ENCODE data around the gene RALB. TPM values are rescaled to one million over a fixed set of nuclear protein-coding genes. Genes with fewer than 3 reads are reported as not detected.

RALB gene
- total RNA-seq, 2 experiments from 2014 or later, result 3.1 to 3.6 TPM

GRCh38 chr2:120204417-120204816 is 48.2 kb upstream of the RALB start:
- no peak overlapping the region for H3K4me3 ChIP-seq (ENCODE audit: low read length)
- H3K27me3 ChIP-seq (ENCODE audit: control insufficient read depth in 1 of 2, insufficient read depth in 2 of 2, low read length in 2 of 2), result no peaks in the 10 kb centered on the region
- CTCF ChIA-PET, result no interaction called here
- H3K27ac ChIP-seq (ENCODE audit: low read depth in 1 of 2, low read length in 2 of 2), result no peak overlapping the region
- Mint-ChIP-seq H3K27me3 (no peaks in the 10 kb centered on the region), H3K4me3 (no peak overlapping the region), H3K4me1 (ENCODE audit: low read depth) (no peaks in the 10 kb centered on the region), H3K27ac (no peak overlapping the region), H3K9me3 (no peaks in the 10 kb centered on the region), H3K36me3 (ENCODE audit: low read depth) (no peaks in the 10 kb centered on the region)
- POLR2A ChIA-PET, result no interaction called here
- H3K36me3 ChIP-seq (ENCODE audit: insufficient read depth, low read length), result no peaks in the 10 kb centered on the region
- TF ChIP-seq, protein P1, sequence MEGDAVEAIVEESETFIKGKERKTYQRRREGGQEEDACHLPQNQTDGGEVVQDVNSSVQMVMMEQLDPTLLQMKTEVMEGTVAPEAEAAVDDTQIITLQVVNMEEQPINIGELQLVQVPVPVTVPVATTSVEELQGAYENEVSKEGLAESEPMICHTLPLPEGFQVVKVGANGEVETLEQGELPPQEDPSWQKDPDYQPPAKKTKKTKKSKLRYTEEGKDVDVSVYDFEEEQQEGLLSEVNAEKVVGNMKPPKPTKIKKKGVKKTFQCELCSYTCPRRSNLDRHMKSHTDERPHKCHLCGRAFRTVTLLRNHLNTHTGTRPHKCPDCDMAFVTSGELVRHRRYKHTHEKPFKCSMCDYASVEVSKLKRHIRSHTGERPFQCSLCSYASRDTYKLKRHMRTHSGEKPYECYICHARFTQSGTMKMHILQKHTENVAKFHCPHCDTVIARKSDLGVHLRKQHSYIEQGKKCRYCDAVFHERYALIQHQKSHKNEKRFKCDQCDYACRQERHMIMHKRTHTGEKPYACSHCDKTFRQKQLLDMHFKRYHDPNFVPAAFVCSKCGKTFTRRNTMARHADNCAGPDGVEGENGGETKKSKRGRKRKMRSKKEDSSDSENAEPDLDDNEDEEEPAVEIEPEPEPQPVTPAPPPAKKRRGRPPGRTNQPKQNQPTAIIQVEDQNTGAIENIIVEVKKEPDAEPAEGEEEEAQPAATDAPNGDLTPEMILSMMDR (IDR thresholded peaks at IDR 0.05), result no peak
- H3K4me1 ChIP-seq (ENCODE audit: insufficient read depth, low read length), result peaks cover 3% of the 10 kb centered on the region
- intact Hi-C loops (cut with DNase I, micrococcal nuclease), result no loop called here
- ATAC-seq (ENCODE audit: poor library complexity) (no peak), DNase-seq (peak in 1 of 14 experiments; percentile 5)
- peaks cover 0 to 4% of the 10 kb centered on the region in 2 experiments for H3K9me3 ChIP-seq (ENCODE audit: control insufficient read depth in 1 of 2, insufficient read depth in 1 of 2, low read length in 2 of 2)

DNA sequence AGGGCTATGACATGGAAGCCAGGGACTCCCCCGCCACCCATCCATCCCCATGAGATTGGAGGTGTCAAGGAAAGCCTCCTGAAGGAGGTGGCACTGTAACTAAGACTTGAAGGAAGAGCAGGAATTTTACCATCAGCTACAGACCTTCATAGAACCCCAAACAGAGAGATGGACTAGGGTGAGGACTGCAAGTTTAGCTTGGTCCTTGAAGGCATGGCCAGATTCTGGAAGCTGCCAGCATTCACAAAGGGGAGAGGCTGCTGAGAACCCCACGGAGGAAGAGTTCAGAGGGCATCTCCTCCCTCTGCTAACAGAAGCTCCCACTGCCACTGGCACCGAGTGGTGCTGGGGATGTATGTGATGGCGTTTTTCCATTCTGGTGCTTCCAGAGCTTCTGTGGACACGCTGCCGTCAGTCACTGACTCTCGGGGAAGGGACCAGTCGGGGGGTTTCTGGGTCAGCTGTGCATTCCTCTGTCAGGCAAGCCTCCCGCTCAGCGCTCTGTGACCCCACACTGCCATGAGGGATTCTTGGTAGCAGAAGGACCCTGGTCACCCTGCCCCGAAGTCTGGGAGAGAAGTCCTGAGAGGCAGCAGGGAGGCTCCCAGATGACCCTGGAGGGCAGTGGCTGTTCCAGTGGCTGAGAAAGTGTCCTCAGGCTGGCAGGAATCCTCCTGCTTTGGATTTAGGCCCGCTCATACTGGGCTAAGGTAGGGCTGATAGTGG is 47.5 kb upstream of the RALB start:
- H3K4me3 ChIP-seq (ENCODE audit: low read length), result no peak overlapping the region
- ChIA-PET POLR2A (no interaction called here), CTCF (no interaction called here)
- no peak overlapping the region for H3K27ac ChIP-seq (ENCODE audit: low read depth in 1 of 2, low read length in 2 of 2)
- intact Hi-C loops (cut with DNase I, micrococcal nuclease), result loop anchor here in 1 of 2 experiments (5.0 kb wide), 1 partner anchor 107 kb away; no protein-coding TSS in a partner anchor
- H3K36me3 Mint-ChIP-seq (ENCODE audit: low read depth), result no peaks in the 10 kb centered on the region
- H3K27me3 Mint-ChIP-seq, result no peaks in the 10 kb centered on the region
- peaks cover 10% of the 10 kb centered on the region for H3K4me1 ChIP-seq (ENCODE audit: insufficient read depth, low read length)
- TF ChIP-seq, protein P1 (IDR thresholded peaks at IDR 0.05), result no peak
- H3K9me3 ChIP-seq (ENCODE audit: control insufficient read depth in 1 of 2, insufficient read depth in 1 of 2, low read length in 2 of 2), result peaks cover 0 to 4% of the 10 kb centered on the region in 2 experiments
- H3K27ac Mint-ChIP-seq, result no peak overlapping the region
- no peaks in the 10 kb centered on the region for H3K36me3 ChIP-seq (ENCODE audit: insufficient read depth, low read length)
- no peak overlapping the region for H3K4me3 Mint-ChIP-seq
- no peaks in the 10 kb centered on the region for H3K27me3 ChIP-seq (ENCODE audit: control insufficient read depth in 1 of 2, insufficient read depth in 2 of 2, low read length in 2 of 2)
- H3K4me1 Mint-ChIP-seq (ENCODE audit: low read depth), result no peaks in the 10 kb centered on the region
- H3K9me3 Mint-ChIP-seq, result no peaks in the 10 kb centered on the region
- no peak for ATAC-seq (ENCODE audit: poor library complexity)
- no peak for DNase-seq

GRCh38 chr2:120206022-120206581 is 46.5 kb upstream of the RALB start:
- Histone ChIP-seq H3K27me3 (ENCODE audit: control insufficient read depth in 1 of 2, insufficient read depth in 2 of 2, low read length in 2 of 2) (no peaks in the 10 kb centered on the region), H3K4me3 (ENCODE audit: low read length) (no peak overlapping the region), H3K9me3 (ENCODE audit: control insufficient read depth in 1 of 2, insufficient read depth in 1 of 2, low read length in 2 of 2) (peaks cover 0 to 4% of the 10 kb centered on the region in 2 experiments), H3K36me3 (ENCODE audit: insufficient read depth, low read length) (no peaks in the 10 kb centered on the region), H3K27ac (ENCODE audit: low read depth in 1 of 2, low read length in 2 of 2) (no peak overlapping the region), H3K4me1 (ENCODE audit: insufficient read depth, low read length) (peaks cover 16% of the 10 kb centered on the region)
- Mint-ChIP-seq H3K36me3 (ENCODE audit: low read depth) (no peaks in the 10 kb centered on the region), H3K4me1 (ENCODE audit: low read depth) (no peaks in the 10 kb centered on the region), H3K27ac (no peak overlapping the region), H3K27me3 (no peaks in the 10 kb centered on the region), H3K4me3 (no peak overlapping the region), H3K9me3 (no peaks in the 10 kb centered on the region)
- no peak for ATAC-seq (ENCODE audit: poor library complexity)
- TF ChIP-seq, protein P1 (IDR thresholded peaks at IDR 0.05), result peak; percentile 19
- CTCF ChIA-PET, result no interaction called here
- peak in 5 of 14 experiments; percentile 22 to 58 (median 38) for DNase-seq
- POLR2A ChIA-PET, result interaction anchor here (0.8 kb wide), 1 partner anchor 29 kb away, joined by 4 read pairs; no protein-coding TSS in a partner anchor
- intact Hi-C loops (cut with DNase I, micrococcal nuclease), result loop anchor here in 1 of 2 experiments (5.0 kb wide), 1 partner anchor 106 kb away; no protein-coding TSS in a partner anchor

All from CD4-positive, alpha-beta T cell (primary cell).